Measurements from ENCODE around the gene YWHAB. TPM values are rescaled to one million over a fixed set of nuclear protein-coding genes. Genes with fewer than 3 reads are reported as not detected.

Gene YWHAB
- total RNA-seq, 1 experiment from 2014 or later = 118 TPM

DNA sequence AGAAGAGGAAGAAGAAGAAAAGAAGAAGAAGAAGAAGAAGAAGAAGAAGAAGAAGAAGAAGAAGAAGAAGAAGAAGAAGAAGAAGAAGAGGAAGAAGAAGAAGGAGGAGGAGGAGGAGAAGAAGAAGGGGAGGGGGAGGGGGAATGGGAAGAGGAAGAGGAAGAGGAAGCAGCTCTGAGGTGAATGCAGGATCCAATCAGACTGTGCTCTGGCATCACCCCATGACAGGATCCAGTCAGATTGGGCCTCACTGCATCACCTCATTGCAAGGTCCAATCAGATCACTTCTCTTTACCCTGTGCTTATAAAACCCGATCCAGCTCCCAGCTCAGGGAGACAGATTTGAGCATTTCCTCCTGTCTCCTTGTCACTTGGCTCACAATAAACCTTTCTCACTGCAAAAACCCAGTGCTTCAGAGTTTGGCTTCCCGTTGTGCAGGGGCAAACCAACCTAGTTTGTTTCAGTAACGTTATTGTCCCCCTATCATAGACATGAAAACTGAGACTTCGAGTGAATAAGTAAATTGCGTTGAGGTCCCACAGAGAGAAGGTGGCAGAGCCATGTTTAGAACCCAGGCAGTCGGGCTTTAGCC is 28.6 kb upstream of the YWHAB start:
- ATAC-seq = no peak
- no peaks in the 10 kb centered on the region for H3K9me3 ChIP-seq (ENCODE audit: low read length)
- intact Hi-C loops (cut with micrococcal nuclease) = no loop called here
- H3K9ac ChIP-seq (ENCODE audit: low read length) = no peak overlapping the region
- TF ChIP-seq EZH2phosphoT487 (IDR thresholded peaks at IDR 0.05; ENCODE audit: borderline replicate concordance, low read length) = no peak
- TF ChIP-seq, protein P1, sequence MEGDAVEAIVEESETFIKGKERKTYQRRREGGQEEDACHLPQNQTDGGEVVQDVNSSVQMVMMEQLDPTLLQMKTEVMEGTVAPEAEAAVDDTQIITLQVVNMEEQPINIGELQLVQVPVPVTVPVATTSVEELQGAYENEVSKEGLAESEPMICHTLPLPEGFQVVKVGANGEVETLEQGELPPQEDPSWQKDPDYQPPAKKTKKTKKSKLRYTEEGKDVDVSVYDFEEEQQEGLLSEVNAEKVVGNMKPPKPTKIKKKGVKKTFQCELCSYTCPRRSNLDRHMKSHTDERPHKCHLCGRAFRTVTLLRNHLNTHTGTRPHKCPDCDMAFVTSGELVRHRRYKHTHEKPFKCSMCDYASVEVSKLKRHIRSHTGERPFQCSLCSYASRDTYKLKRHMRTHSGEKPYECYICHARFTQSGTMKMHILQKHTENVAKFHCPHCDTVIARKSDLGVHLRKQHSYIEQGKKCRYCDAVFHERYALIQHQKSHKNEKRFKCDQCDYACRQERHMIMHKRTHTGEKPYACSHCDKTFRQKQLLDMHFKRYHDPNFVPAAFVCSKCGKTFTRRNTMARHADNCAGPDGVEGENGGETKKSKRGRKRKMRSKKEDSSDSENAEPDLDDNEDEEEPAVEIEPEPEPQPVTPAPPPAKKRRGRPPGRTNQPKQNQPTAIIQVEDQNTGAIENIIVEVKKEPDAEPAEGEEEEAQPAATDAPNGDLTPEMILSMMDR (conservative IDR thresholded peaks at IDR 0.05; ENCODE audit: low read depth, low read length) = no peak
- no peak for TF ChIP-seq EZH2 (IDR thresholded peaks at IDR 0.05; ENCODE audit: low read length, unreplicated experiment)
- H3K4me1 ChIP-seq (ENCODE audit: insufficient read depth, low read length) = peaks cover 6% of the 10 kb centered on the region; the same call in 1 of the 2 replicates
- H3K36me3 ChIP-seq (ENCODE audit: low read depth, low read length) = no peaks in the 10 kb centered on the region
- ChIA-PET CTCF (no interaction called here), POLR2A (ENCODE audit: unreplicated experiment) (interaction anchor here (0.6 kb wide), 1 partner anchor 103 kb away, joined by 4 read pairs; the partner anchor contains the start of gene TOMM34)
- H3K27me3 ChIP-seq (ENCODE audit: low read length) = peaks cover 22% of the 10 kb centered on the region
- H3K4me2 ChIP-seq (ENCODE audit: low read length) = no peak overlapping the region
- H3F3A ChIP-seq (ENCODE audit: low read length, unreplicated experiment) = no peaks in the 10 kb centered on the region
- no peaks in the 10 kb centered on the region for H3K9me2 ChIP-seq (replicated peaks; ENCODE audit: low read length)
- H3K4me3 ChIP-seq (ENCODE audit: low read length) = no peak overlapping the region
- H3K79me2 ChIP-seq (ENCODE audit: low read length) = no peaks in the 10 kb centered on the region
- no peak overlapping the region for H3K27ac ChIP-seq (ENCODE audit: low read length)
- DNase-seq = peak; percentile 36
- no TSS peak for BruUV-seq (replicated peaks)
- H2AFZ ChIP-seq (ENCODE audit: low read length) = no peak overlapping the region
- H4K20me1 ChIP-seq (ENCODE audit: low read length) = no peaks in the 10 kb centered on the region

DNA sequence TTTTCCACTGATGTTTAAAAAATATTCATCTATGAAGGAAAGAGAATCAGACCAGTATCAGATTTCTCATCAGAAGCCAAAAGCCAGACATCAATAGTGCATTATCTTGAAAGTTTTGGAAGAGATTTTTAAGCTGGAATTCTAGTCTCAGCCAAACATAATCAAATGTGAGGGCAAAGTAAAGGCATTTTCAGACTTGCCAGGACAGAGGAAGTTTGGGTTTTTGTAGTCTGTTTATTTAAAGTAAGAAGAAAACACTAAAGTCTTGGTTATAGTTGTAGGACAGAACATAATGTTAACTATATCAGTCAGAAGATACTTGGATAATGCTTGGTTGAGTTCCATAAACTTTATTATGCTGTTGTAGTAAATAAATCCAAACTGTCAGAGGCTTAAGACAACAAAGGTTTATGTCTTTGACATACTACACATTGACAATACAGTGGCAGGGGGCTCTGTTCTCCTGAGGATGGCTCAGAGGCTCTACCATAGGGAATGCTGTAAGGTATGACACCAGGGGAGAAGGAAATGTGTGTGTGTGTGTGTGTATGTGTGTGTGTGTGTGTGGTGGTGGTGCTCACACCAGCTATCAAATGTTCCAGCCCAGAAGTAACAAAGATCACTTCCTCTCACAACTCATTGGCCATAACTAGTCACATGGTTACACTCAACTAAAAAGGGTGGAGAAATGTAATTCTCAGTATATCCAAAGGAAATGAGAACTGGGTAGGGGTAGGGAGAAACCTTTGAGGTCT is 26.7 kb upstream of the YWHAB start:
- Histone ChIP-seq H3K4me3 (ENCODE audit: low read length) (no peak overlapping the region), H3K9me2 (replicated peaks; ENCODE audit: low read length) (no peaks in the 10 kb centered on the region), H3K4me2 (ENCODE audit: low read length) (no peak overlapping the region), H3K27me3 (ENCODE audit: low read length) (peaks cover 13% of the 10 kb centered on the region), H3F3A (ENCODE audit: low read length, unreplicated experiment) (no peaks in the 10 kb centered on the region), H3K27ac (ENCODE audit: low read length) (no peak overlapping the region), H3K9me3 (ENCODE audit: low read length) (no peaks in the 10 kb centered on the region), H3K79me2 (ENCODE audit: low read length) (no peaks in the 10 kb centered on the region), H3K4me1 (ENCODE audit: insufficient read depth, low read length) (peaks cover 7% of the 10 kb centered on the region; the same call in 1 of the 2 replicates), H3K9ac (ENCODE audit: low read length) (no peak overlapping the region), H3K36me3 (ENCODE audit: low read depth, low read length) (no peaks in the 10 kb centered on the region), H4K20me1 (ENCODE audit: low read length) (no peaks in the 10 kb centered on the region), H2AFZ (ENCODE audit: low read length) (no peak overlapping the region)
- DNase-seq (no peak), ATAC-seq (no peak)
- TF ChIP-seq, protein P1 (conservative IDR thresholded peaks at IDR 0.05; ENCODE audit: low read depth, low read length) = no peak
- TF ChIP-seq EZH2 (IDR thresholded peaks at IDR 0.05; ENCODE audit: low read length, unreplicated experiment) (no peak), EZH2phosphoT487 (IDR thresholded peaks at IDR 0.05; ENCODE audit: borderline replicate concordance, low read length) (no peak)
- POLR2A ChIA-PET (ENCODE audit: unreplicated experiment) = interaction anchor here (0.6 kb wide), 1 partner anchor 39 kb away, joined by 5 read pairs; no protein-coding TSS in a partner anchor
- BruUV-seq (replicated peaks) = no TSS peak
- intact Hi-C loops (cut with micrococcal nuclease) = no loop called here
- CTCF ChIA-PET = no interaction called here
